HTERT RPE-1 (cell line): ENCODE data around the gene ZNF655.
"Not testable (repeated sequence)": the region's sequence is repeated elsewhere in the genome, so short reads cannot be mapped to it uniquely, and the experiment has no call there.

ENCODE experiments used
- in situ Hi-C: fragments of 300-500 bp; cut with MboI; formaldehyde crosslinking; loops from 4 replicates; pipeline ENCODE4 v1.14.3; 2020; ENCODE audit warnings: low sequenced_read_pairs

Gene ZNF655

DNA sequence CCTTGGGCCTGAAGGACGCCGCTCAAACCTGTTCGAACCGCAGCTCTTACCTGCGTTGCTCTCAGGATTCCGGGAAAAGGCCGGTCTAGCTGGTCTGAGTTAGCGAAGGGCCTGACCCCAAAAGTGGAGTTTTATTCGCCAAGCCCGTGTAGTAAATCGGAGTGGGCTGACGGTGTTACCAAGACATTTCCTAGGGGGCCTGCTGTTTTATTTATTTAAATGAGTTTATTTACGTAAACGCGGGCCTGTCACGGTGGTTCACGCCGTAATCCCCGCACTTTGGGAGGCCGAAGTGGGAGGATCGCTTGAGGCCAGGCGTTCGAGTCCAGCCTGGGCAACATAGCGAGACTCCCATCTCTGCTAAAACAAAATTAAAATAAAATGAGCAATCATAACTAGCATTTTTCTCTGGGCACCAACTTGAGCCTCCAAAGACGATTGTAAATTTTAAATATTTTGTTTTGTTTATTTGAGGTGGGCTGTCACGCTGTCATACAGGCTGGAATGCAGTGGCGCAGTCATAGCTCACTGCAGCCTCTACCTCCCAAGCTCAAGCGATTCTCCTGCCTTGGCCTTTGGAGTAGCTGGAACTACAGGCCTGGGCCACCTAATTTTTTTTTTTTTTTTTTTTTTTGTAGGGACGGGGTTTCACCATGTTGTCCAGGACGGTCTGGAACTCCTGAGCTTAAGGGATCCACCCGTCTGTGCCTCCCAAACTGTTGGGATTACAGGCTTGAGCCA lies 903 bp downstream of the ZNF655 start:
- in situ Hi-C loops, result no loop called here

DNA sequence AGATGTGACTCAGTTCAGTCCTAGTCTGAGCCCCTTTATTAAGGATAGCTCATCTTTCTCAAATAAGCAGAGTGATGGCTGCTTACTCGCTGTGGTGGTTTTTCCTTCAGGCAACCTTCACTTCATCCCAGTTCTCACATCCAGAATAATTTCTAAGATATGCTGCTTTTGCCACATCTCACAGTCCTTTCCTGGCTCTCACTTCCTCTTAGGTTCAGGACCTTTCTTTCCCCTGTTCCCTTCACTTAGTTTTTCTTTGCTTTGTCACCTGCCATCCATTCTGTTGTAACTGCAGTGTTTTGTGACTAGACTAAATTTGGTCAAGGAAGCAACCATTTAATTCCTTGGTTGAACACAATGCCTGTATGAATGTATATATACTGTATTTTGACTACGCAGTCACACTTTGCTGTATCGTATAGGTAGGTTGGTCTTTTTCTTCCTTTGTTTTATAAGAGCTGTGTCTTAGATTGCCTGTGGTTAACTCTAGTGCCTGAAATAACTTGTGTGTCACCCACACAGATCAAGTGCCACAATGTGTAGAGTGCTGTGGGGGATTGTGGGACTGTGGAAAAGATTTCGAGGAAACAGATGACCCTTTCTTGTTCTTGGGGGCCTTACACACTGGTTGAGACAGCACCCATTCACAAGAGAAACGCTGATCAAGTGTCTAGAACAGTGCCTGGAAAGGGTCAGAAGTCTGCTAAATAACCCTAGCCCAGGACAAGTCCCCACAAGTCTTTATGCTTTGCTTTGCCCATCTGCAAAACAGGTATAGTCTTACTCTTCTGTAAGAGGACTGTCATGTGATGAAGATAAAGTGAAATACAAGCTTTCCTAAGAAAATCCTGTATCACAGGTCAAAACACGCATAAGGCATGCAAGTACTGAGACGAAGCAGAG lies 2.6 kb downstream of the ZNF655 start:
- in situ Hi-C loops, result no loop called here

DNA sequence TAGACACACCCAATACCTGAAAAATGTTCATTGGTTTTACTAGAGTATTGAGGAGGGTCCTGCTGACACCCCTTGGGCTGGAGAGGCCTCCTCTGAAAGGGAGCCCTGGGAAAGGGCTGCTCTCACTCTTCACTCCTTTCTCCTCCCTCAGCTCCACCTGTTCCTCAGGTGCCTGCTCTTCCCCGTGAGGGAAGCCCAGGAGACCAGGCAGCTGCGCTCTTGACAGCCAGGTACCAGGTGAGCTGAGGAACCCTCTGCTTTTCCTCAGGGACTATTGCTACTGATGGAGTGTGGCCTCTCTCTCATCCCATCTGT lies 3.3 kb downstream of the ZNF655 start:
- in situ Hi-C loops, result no loop called here

DNA sequence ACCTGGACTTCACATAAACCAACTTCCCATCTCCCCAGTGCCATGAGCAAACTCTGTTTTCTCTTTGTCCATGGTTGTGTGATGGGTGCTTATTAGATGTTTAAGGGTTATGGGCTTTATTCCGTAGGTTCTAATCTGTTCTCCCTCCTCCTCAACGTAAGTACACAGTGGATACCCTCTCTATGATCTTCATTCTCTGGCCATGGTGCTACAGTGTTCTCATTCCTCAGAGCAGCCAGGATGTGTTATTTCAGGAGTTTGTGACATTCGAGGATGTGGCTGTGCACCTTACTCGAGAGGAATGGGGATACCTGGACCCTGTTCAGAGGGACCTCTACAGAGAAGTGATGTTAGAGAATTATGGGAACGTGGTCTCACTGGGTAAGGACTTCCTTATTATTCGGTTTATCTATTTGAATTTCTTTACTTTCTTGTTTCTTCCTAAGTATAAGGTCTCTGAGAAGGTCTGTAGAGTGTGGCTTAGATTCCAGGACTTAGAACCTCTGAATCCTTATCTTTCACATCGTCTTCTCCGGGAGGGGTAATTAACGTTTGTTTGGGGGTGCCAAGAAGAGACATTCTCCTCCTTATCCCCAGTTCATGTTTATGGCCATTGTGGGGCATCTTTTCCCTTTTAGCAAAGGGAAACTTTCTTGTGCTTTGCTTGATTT lies 3.8 kb downstream of the ZNF655 start:
- in situ Hi-C loops, result no loop called here

DNA sequence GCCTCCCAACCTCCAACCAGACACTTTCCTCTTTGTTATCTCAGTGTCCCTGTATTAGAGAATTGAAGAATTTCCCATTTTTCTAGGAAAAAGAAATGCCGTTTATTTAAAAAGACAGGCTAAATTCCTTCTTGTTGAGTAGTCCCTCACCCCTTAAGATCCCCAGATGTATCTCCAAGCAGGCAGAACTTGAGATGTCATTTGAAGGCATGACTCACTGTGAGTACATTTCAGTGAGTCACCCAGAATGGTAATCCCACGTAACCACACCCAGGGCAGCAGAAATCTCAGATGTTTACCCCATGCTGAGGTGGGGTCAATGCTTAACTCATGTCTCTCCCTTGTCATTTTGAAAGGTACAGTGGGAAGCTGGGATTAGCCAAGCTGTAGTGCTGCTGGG lies 4.4 kb downstream of the ZNF655 start:
- in situ Hi-C loops, result no loop called here

DNA sequence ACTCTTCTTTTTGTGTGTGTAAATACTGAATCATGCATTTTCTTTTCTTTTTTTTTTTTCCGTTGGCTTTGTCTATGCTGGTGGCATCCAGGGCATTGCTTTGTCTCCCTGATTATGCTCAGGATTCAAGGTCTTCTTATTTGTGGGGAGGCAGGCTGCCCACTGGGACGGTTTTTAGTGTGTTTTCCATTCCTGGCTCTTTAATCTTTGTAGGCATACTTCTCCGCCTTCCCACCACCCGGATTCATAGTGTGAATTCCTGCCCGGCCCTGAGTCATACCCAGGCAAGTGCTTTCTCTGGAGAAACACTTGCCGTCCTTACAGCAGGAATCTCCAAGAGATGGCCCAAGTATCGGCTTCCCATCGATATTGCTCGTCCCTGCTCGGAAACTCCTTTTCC lies 5.2 kb downstream of the ZNF655 start:
- in situ Hi-C loops, result no loop called here

DNA sequence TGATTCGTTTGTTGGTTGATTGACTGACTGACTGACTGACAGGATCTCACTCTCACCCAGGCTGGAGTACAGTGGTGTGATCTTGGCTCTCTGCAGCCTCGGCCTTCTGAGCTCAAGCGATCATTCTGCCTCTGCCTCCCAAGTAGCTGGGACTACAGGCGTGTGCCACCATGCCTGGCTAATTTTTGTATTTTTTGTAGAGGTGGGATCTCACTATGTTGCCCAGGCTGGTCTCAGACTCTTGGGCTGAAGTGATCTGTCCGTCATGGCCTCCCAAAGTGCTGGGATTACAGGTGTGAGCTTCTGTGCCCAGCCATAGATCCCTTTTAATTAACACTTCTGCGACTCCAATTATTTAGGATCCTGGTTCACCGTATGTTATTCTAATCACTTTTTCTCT lies 10.3 kb downstream of the ZNF655 start:
- in situ Hi-C loops, result not testable (repeated sequence)

DNA sequence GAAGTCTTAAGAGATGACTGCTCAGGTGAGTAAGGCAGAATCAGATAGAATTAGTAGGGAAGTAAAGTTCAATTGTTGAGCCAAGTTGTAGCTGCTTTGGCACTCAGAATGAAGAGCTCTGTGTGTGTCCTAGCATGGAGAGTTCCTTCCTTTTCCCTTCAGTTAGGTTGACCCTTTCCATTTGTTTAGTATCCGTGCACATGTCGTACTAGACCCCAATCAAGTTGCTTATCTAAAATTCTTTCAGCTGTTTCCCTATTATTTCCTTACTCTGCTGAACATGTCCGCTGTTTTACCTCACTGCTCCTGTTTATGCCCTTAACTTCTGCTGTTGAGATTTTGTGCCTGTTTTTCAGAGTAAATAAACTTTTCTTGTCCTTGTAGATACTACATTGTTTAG lies 13.3 kb downstream of the ZNF655 start:
- in situ Hi-C loops, result no loop called here

DNA sequence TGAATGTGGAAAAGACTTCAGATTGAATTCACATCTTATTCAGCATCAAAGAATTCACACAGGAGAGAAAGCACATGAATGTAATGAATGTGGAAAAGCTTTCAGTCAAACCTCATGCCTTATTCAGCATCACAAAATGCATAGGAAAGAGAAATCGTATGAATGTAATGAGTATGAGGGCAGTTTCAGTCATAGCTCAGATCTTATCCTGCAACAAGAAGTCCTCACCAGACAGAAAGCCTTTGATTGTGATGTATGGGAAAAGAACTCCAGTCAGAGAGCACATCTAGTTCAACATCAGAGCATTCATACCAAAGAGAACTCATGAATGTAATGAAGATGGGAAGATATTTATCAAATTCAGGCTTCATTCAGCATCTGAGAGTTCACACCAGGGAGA lies 14.8 kb downstream of the ZNF655 start:
- in situ Hi-C loops, result no loop called here

DNA sequence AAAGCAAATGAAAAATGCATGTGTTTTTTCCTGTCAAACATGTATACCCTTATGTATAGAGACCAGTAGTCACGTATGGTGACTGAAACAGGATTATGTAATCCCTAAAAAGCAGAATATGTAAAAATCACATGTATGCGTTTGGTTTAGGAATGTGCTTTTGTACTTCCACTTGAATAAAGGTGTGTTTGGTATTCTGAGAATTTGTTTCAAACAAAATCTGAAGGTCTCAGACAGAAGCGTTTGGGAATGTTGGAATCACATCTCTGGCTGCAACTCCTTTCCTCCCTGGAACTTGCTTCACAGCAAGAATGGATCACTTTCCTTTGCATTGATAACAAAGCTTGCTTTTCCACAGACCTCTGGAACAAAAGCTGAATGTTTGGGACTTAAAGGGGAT lies 17.8 kb downstream of the ZNF655 start:
- in situ Hi-C loops, result no loop called here

DNA sequence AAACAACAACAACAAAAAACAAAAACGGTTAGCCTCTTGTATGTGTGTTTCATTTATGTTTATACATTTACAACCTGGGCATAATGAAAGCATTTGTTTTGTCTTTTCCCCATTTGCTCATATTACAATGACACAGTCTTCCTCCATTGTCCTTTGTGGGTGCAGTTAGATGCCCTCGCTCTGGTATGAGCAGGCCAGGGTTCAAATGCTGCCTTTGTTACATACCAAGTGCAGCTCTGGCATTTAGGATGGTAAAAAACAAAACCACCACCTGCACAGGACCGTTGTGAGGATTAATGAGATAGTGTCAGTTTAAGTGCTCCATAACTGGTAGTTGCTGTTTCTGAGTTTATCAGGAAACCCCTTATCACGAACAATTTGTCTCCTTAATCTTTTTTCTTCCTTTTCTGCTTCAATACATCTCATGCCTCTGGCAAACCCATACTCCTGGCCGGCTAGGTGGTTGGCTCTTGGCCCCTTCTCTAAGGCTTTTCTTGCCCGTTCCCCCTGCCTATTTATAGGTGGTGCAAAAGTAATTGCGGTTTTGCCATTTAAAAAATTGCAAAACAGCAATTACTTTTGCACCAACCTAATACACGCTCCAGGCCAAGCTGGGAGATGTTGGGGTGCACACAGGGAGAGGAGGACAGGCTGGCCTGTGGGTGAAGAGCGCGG lies 21.0 kb downstream of the ZNF655 start:
- in situ Hi-C loops, result no loop called here

DNA sequence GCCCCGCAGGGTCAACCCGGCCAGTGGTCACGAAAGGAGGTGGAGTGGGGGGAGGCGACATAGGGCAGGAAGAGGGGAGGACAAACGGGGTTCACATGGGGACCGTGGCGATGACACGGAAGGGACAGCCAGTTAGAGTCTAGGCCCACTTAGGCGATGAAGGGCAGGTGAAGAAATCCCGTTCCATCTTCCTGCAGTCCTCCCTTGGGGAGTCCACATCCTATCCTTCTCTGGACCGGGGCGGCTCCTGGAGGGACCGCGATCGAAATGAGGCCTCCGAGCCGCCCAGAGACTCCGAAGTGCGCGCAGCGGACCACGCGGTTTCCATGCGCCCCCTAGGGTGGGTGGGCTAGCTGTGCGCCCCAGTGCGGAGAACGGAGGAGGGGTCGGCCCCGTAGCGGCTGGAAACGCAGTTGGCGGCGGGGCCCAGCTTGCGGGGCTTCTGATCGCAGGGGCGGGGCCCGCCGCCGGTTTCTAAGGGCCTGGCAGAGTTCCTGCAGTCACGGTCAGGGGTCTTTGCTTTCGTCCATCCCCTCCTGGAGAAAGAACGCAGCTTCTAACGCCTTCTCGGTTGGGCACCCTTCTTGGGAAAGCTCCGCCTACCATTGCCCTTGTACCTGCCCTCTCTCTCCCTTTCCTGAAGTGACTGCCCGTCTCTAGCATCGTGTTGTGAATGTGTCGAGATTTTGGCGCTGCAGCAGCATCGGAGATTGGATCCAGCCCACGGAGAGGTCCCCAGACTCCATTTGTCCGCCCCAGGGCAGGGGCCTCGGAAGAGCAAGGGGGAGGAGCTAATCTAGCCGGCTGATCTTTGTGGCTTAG lies 21.7 kb downstream of the ZNF655 start:
- in situ Hi-C loops, result no loop called here

DNA sequence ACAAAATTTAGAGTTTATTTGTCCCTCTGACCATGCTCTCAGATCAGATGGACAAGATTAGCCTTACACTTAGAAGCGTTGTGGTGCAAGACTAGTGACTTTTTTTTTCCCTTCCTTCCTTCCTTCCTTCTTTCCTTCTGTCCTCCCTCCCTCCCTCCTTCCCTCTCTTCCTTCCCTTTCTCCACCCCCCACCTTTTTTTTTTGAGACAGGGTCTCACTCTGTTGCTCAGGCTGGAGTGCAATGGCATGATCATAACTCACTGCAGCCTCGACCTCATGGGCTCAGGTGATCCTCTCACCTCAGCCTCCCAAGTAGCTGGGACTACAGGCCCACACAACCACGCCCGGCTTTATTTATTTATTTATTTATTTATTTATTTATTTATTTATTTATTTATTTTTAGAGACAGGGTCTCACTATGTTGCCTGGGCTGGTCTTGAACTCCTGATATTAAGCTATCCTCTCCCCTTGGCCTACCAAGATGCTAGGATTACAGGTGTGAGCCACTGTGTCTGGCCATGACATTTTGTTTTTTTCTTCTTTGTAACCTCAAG lies 22.4 kb downstream of the ZNF655 start:
- in situ Hi-C loops, result not testable (repeated sequence)

DNA sequence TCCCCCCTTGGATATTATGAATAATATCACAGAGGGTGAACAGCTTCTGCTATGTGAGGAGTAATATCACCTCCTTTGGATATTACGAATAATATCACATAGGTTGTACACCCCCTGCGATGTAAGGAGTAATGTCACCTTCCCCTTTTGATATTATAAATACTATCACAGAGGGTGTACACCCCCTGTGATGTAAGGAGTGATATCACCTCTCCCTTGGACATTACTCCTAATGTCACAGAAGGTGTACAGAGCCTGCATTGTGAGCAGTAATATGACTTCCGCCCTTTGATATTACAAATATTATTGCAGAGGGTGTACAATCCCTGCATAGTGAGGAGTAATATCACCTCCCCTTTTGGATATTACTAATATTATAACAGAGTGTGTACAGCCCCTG lies 30.4 kb downstream of the ZNF655 start:
- in situ Hi-C loops, result no loop called here

DNA sequence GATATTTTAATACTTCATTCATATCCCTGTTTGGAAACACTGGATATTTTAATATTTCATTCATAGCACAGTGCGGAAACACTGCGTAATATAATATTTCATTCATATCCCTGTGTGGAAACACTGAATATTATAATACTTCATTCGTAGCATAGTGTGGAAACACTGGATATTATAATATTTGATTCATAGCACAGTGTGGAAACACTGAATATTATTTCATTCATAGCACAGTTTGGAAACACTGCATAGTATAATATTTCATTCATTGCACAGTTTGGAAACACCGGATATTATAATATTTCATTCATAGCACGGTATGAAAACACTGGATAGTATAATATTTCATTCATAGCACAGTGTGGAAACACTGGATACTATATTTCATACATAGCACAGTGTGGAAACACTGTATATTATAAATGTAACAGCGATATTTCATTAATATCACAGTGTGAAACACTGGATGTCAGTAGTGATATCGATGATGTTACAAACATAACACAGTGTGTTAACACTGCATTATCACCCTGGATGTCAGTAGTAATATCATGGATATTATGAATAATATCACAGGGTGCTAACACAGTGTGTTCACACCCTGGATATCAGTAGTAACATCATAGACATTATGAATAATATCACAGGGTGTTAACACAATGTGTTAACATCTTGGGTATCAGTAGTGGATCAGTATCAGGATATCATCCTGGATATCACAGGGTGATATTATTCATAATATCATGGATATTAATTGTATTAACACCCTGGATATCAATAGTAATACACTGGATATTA lies 36.7 kb downstream of the ZNF655 start:
- in situ Hi-C loops, result no loop called here

DNA sequence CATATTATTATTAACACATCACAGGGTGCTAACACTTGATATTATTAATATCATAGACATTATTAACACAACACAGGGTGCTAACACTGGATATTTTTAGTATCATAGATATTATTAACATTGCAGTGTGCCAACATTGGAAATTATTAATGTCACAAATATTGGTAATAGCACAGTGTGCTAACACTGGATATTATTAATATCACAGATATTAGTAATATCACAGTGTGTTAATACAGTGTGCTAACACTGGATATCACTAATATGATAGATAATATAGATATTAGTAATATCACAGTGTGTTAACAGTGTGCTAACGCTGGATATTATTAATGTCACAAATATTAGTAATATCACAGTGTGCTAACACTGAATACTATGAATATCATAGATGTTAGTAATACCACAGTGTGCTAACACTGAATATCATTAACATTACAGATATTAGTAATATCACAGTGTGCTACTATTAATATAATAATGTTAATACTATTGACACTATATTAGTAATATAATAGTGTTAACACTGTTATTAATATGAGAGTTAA lies 38.0 kb downstream of the ZNF655 start:
- in situ Hi-C loops, result no loop called here

DNA sequence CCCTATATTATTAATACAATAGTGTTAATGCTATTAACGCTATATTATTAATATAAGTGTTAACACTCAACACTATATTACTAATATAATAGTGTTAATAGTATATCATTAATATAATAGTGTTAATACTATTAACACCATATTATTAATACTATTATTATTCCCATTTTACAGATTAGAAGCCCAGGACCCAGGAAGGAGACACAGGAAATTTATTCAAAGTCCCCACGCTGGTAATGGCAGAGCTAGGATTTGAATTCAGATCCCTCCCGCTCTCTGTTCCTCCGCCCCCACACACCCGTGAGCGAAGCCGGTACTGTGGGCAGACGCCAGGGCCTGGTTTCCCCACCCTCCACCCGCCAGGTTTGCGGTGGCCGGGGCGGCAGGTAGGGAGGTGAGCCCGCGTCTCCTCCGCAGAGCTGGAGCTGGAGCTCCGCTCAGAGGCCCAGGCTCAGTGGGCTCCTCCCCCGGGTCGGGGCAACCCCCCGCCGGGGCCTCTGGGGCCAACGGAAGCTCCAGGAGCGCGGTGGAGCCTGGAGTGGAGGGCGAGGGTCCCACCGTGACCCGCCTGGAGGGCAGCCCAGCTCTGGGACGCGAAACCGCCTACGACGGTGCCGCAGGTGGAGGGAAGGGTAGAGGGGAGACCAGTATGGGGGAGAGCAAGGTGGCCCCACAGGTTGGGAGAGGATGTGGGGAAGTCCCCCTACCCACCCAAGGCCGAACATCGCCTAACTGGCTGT lies 39.5 kb downstream of the ZNF655 start, which contains the start of gene TMEM225B:
Gene TMEM225B (plus strand): TSS at position 506 of the 740 bp plus-strand sequence. CDS start 6,122 bp downstream, outside the sequence.
- in situ Hi-C loops, result no loop called here

DNA sequence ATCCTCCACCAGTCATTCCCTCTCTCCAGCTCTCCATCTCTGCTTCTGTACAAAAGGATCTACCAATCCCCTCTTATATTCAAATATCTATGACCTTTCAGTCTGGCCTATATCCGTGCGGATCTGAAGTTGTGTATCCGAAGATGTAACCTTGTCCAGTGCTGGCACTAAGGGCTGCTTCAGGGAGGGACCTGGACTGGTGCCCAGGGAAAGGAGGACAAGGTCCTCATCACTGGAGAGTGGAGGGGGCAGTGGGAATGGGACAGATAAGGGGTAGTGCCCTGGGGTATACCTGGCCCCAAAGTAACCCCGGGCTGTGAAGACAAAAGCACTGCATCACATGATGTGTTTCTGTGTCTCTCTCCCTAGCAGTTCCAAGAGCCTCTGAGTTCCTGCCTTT lies 41.4 kb downstream of the ZNF655 start:
- in situ Hi-C loops, result no loop called here
